Prostate gland (tissue), 2 donors: ENCODE results near the gene GUCY1B1.
"Not testable (repeated sequence)": the region's sequence is repeated elsewhere in the genome, so short reads cannot be mapped to it uniquely, and the experiment has no call there.

ENCODE experiments used
- POLR2A ChIP-seq: fragments of 450-650 bp; IDR thresholded peaks from one replicate; pipeline ENCODE4 v1.6.1; 2016; ENCODE audit warnings: antibody characterized with exemption, mild to moderate bottlenecking
- TF ChIP-seq, protein P1 (sequence below), 4 experiments: fragments of 200-600 bp in 2 of 4; fragments of 450-650 bp in 2 of 4; sonication (generic) in 2 of 4; IDR thresholded peaks; 1 replicate in 3 of 4; 2 replicates in 1 of 4; pipeline ENCODE4 v1.5.1; 2016 to 2019; ENCODE audit warnings: antibody characterized with exemption in 4 of 4, mild to moderate bottlenecking in 2 of 4, moderate library complexity in 2 of 4

DNA sequence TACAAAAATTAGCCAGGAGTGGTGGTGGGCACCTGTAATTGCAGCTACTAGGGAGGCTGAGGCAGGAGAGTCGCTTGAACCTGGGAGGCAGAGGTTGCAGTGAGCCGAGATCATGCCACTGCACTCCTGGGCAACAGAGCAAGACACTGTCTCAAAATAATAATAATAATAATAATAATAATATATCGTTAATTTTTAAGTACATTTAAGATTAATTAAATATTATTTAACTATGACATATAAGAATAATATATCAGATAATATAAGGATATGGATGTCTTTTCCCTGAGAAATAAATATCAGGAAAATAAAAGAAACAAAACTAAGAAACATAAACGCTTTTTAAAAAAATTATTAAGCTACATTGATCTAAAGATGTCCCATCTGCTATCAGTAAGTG lies 38.8 kb downstream of the GUCY1B1 start:
- not testable (repeated sequence) for TF ChIP-seq POLR2A
- TF ChIP-seq, protein P1, sequence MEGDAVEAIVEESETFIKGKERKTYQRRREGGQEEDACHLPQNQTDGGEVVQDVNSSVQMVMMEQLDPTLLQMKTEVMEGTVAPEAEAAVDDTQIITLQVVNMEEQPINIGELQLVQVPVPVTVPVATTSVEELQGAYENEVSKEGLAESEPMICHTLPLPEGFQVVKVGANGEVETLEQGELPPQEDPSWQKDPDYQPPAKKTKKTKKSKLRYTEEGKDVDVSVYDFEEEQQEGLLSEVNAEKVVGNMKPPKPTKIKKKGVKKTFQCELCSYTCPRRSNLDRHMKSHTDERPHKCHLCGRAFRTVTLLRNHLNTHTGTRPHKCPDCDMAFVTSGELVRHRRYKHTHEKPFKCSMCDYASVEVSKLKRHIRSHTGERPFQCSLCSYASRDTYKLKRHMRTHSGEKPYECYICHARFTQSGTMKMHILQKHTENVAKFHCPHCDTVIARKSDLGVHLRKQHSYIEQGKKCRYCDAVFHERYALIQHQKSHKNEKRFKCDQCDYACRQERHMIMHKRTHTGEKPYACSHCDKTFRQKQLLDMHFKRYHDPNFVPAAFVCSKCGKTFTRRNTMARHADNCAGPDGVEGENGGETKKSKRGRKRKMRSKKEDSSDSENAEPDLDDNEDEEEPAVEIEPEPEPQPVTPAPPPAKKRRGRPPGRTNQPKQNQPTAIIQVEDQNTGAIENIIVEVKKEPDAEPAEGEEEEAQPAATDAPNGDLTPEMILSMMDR (IDR thresholded peaks at IDR 0.05) = not testable (repeated sequence)
